T-helper 2 cell (primary cell): ENCODE results near the gene IQCE.

ENCODE experiments used
- DNase-seq, 5 experiments: peaks; one replicate each; pipeline versions ENCODE4 v3.0.0 to v3.0.0-alpha.2; 2012 to 2022
- total RNA-seq, 2 donors: gene quantifications; one replicate each; lab custom pipeline; 2026; lab: John Stamatoyannopoulos, UW

The IQCE gene, protein sequence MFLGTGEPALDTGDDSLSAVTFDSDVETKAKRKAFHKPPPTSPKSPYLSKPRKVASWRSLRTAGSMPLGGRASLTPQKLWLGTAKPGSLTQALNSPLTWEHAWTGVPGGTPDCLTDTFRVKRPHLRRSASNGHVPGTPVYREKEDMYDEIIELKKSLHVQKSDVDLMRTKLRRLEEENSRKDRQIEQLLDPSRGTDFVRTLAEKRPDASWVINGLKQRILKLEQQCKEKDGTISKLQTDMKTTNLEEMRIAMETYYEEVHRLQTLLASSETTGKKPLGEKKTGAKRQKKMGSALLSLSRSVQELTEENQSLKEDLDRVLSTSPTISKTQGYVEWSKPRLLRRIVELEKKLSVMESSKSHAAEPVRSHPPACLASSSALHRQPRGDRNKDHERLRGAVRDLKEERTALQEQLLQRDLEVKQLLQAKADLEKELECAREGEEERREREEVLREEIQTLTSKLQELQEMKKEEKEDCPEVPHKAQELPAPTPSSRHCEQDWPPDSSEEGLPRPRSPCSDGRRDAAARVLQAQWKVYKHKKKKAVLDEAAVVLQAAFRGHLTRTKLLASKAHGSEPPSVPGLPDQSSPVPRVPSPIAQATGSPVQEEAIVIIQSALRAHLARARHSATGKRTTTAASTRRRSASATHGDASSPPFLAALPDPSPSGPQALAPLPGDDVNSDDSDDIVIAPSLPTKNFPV
- 7.8 to 10.9 reads per million in 2 donors for total RNA-seq

DNA sequence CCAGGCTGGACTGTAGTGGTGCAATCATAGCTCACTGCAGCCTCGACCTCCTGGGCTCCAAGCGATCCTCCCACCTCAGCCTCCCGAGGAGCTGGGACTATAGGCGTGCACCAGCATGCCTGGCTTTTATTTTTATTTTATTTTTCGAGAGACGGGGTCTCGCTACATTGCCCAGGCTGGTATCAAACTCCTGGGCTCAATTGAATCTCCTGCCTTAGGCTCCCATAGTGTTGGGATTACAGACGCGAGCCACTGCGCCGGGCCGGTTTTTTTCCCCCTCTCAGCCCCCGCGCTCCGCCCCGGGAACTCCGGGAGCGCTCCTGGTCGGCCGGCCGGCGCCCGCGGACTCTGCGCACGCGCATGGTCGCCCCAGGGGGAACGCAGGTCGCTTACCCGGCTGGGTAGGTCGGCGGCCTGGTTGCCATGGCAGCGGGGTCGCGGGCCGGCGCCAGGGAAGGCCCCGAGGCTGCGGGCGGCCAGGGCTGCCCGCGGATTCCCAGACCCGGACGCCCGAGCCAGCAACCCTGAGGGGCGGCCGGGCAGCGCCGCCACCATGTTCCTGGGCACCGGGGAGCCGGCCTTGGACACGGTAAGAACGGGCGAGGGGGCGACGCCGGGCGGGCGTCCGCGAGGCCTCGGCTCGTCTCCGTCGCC, at the start of gene IQCE:
Gene IQCE, plus strand, starts transcription at position 351 of the 654 bp plus-strand sequence. Its CDS starts 203 bp downstream, at position 554.
- peak; percentile 69 to 91 (median 81) for DNase-seq

- DNase-seq = no peak
Measured at GRCh38 chr7:2509298-2509906, 49.4 kb upstream of the IQCE start.

DNA sequence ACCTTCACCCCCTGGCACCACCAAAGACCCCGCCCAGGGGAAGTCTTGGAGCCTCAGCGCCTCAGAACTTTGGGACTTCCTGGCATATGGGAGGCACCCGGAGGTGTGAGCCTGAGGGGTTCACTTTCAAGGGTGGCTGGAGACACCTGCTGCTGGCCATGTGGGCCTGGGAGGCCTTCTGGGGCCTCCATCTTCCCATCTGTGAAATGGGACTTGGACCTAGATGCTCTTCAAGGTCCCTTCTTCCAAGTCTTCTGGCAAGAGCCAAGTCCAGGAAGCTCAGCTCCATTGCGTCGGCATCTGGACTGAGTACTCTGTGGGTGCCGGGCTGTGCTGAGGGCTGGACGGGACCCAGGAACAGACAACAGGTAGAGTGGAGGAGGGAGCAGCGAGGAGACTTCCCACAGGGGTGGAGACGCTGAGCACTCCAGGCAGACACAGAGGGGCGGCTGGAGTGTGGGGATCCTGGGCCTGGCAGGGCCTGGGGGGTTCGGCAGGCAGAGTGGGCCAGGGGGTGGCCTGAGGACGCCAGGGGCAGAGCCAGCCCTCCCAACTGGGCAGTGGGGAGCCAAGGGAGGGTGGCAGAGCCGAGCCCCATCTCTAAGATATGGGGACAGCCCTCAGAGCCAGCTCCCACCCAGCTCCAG, 48.5 kb upstream of the IQCE start:
- no peak for DNase-seq

- DNase-seq = peak in 3 of 5 experiments; percentile 51 to 81 (median 76)
Measured at GRCh38 chr7:2510909-2511768, 47.6 kb upstream of the IQCE start.

GRCh38 chr7:2511769-2512168, 47.0 kb upstream of the IQCE start:
- no peak for DNase-seq

DNA sequence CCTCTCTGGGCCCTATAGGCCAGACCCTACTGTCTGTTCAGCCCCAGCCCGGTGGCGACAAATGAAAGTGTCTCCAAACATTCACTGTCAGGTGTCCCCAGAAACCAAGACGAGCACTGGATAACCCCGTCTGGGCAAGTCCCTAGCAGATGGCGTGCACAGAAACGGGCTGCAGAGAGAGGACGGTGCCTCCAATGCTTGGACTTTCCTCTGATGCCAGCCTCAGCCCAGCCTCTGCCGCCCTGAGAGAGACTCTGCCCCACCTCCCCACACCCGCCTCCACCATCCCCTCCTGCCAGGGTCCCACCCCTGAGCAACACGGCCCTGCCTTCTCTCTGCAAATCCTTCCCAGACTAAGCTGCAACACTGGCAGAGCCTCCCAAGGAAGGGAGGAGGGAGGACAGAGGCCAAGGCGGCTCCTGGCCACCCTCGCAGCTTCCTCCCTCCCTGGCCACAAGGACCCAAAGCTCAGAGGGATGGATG, 46.6 kb upstream of the IQCE start:
- DNase-seq = no peak

DNA sequence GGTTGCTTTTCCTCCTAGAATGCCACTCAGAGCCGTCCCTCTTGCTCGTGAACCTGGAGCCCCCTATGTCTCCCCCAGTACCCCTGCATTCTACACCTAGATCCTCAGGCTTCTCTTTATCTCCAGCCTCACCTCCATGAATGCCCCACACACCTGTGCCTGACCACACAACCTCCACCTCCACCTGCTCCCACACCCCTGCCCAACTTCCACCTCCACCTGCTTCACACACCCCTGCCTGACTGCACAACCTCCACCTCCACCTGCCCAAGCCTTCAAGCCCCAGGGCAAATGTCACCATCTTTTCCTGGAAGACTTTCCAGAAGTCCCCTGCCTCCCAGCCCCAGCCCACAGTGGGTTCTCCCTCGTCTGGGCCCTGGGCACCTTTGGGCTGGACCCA, 46.1 kb upstream of the IQCE start:
- no peak for DNase-seq

DNA sequence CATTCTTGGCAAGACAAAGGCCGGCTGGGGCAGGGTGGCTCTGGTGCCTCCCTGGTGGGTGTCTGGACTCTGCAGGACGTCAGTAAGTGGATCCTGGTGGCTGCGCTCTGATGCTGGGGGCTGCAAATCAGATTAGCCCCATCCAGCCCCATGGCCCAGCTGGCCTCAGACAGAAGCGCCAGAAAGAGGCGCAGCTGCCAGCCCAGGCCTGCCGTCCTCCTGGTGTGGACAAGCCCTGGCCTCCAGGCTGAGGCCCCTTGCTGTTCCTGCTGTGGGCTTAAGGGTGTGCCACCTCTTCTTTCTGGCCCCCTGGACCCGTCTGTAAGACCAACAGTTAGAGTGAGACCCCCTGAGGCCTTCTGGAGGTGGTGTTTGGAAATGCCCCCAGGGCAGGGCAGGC, 45.1 kb upstream of the IQCE start:
- no peak for DNase-seq

DNA sequence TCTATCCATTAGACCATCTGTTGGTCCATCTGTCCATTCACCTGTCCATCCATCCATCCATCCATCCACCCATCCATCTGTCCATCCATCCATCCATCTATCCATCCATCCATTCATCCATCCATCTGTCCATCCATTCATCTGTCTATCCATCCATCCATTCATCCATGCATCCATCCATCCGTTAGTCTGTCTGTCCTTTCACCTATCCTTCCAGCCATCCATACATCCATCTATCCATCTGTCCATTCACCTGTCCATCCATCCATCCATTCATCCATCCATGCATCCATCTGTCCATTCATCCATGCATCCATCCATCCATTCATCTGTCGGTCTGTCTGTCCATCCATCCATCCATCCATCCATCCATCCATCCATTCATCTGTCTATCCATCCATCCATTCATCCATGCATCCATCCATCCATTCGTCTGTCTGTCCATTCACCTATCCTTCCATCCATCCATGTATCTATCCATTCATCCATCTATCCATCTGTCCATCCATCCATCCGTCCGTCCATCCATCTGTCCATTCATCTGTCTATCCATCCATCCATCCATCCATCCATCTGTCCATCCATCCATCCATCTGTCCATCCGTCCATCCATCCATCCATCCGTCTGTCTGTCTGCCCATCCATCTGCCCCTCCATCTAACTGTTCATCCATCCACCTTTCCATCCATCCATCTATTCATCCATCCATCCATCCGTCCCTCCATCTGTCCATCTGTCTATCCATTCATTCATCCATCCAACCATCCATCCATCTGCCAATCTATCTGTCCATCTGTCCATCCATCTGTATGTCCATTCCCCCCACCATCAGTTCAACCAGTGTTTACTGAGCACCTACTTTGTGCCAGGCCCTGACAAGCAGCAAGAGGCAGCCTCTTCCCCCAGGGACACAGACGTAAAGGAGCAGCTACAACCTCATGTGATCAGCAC, 44.0 kb upstream of the IQCE start:
- no peak for DNase-seq

GRCh38 chr7:2515424-2516193, 43.2 kb upstream of the IQCE start:
- DNase-seq = no peak

GRCh38 chr7:2516194-2516555, 42.6 kb upstream of the IQCE start:
- no peak for DNase-seq

- no peak for DNase-seq
Measured at GRCh38 chr7:2517026-2517425, 41.8 kb upstream of the IQCE start.

DNA sequence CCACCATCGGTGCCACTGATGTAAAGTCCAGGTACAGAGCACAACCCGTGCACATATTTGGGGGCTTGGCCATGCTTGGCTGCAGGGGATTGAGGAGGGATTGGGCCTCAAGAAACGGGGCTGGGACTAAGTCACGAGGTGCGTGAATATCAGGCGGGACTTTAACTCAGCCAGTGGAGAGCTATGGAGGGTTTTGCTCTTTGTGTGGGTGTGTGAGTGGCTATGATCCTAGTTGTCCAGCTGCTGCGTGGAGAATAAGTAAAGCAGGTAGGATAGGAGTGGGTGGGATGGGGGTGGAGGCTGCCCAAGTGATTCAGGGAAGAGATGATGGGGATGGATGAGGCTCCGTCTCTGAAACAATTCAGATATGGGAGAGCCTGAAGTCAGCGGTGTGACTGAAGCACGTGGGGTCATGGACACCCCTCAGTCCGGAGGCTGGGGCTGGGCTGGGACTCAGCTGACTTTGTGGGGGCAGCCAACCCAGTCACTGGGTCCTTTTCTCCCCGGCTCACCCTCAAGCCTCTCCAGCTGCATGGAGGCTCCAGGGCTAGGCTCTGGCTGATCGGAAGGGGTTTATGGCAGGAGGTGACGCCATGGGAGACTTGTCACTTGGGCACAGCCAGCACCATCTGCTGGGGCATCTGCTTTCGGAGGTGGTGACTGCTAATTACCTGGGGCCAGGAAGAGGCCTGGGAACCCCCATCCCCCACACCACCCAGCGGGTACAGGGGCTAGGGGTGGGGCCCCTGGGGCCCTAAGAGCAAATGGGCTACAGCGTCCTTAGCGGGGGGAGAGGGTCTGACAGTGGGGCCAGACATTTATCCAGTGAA, 40.9 kb upstream of the IQCE start:
- no peak for DNase-seq

GRCh38 chr7:2518737-2519118, 40.1 kb upstream of the IQCE start:
- DNase-seq = no peak

- DNase-seq = peak; percentile 69 to 93 (median 79)
Measured at GRCh38 chr7:2519119-2519930, 39.5 kb upstream of the IQCE start, which contains the start of gene LFNG. LFNG (plus strand) TSS chr7:2519774; CDS start chr7:2519862, 88 bp downstream.

DNA sequence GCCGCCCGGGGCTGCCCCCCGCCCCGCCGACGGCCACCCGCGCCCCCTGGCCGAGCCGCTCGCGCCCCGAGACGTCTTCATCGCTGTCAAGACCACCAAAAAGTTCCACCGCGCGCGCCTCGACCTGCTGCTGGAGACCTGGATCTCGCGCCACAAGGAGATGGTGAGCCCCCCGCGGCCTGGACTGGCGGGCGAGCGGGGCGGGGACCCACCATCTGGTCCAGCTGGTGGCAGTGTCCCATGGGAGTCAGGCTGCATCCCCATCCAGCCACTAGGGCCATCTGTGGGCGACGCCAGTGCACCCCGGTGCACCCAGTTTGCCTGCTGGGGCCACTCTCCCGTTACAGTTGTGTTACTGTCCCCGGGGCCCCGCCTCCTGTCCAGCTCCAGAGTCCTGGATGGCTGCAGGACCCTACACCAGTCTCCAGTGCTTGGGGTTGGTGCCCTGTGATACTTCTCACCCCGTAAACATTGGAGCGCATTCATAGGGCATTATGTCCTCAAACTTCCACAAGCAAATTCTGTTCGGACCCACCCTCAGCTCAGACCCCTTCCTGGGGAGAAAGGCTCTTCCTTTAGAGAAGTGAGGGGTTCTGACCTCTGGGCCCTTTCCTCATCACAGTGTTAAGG, 38.5 kb upstream of the IQCE start:
- DNase-seq = peak in 1 of 5 experiments; percentile 52

DNA sequence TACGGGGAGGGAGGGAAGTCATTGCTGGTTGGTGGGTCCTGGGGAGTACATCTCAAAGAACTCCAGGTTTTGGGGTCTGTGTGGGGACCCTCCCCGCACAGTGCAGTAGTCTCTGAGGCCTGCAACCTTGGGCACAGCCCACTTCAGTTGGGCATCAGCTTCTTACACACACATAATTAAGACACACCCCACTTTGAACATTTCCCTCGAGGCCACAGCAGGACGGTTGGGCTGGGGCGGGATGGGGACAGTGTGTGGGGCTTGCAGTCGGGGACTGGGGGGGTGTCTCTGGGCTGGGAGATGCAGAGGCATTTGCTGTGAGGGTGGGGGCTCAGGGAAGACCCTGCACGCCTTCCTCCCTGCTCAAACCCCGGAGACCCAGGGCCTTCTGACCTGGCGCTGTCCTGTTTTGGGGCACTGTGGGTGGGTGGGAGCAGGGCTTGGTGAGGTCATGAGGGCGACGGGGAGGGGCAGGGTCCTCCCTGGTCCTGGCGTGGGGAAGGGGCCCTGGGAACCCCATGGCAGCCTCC, 38.0 kb upstream of the IQCE start:
- DNase-seq = peak in 1 of 5 experiments; percentile 62
